GM19468 (cell line): Measurements from ENCODE around the gene CD300C.
"Not testable (repeated sequence)": the region's sequence is repeated elsewhere in the genome, so short reads cannot be mapped to it uniquely, and the experiment has no call there.

Source experiments
- ATAC-seq: cut with Tn5 transposase; IDR thresholded peaks from one replicate; pipeline ENCODE4 v1.9.1; 2021; ENCODE audit warnings: mild to moderate bottlenecking, moderate library complexity, moderate number of reproducible peaks; ENCODE audit not compliant: unreplicated experiment; ENCODE audit errors: extremely low read depth

CD300C gene

GRCh38 chr17:74539281-74539820 is 6.6 kb downstream of the CD300C start:
- ATAC-seq = no peak

DNA sequence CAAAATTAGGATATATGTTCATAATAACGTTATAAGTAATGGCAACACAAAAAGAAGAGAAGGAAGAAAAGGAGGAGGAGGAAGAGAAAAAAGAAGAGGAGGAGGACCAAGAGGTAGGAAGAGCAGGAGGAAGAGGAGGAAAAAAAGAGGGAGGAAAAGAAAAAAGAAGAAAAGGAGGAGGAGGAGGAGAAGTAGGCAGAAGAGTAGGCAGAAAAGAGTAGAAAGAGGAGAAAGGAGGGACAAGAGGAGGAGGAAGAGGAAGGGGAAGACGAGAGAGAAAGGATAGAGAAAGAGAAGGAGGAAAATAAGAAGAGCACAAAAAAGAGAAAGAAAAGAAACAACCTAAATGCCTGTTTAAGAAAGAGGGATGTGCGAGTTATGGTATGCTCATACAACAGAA is 9.0 kb downstream of the CD300C start:
- ATAC-seq = no peak

GRCh38 chr17:74532115-74532514 is 13.8 kb downstream of the CD300C start:
- no peak for ATAC-seq

DNA sequence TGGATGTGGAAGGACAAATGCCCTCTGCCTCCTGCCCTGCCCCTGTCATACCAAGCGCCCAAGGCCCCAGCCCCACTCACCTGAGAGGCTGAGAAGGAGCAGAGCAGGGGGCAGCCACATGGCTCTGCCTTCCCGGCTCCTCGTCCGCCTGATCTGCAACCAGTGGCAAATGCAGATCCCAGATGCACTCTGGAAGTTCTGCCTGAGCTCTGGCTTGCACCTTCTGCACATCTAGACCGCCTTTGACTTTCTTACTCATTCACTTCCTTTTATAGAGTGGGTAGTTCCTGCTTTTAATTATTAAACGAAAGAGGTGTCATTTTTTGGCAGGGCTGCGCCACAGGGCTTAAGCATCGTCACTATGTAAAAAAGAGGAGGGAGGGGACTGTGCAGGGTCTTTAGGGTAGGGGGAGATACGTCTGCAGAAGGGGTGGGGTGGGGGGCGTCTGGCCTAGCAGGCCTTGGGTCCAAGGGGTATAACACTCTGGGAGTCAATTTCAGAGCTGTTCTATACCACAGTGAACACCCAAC is 14.6 kb downstream of the CD300C start, which contains the start of gene CD300LB:
TSS of gene CD300LB (minus strand) at position 245 of the 531 bp plus-strand sequence. CDS start at position 120, 125 bp downstream.
- no peak for ATAC-seq

DNA sequence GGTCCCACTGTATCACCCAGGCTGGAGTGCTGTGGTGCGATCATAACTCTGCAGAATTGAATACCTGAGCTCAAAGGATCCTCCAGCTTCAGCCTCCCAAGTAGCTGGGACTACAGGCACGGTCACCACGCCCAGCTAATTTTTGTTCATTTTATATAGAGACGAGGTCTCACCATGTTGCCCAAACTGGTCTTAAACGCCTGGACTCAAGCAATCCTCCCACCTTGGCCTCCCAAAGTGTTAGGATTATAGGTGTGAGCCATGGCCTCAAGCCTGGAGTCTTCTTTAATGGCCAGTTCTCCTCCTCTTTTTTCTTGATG is 15.1 kb downstream of the CD300C start:
- ATAC-seq = no peak

GRCh38 chr17:74529243-74529642 is 16.7 kb downstream of the CD300C start:
- ATAC-seq = no peak

- ATAC-seq = no peak
Observed at GRCh38 chr17:74528491-74529199, 17.3 kb downstream of the CD300C start.

DNA sequence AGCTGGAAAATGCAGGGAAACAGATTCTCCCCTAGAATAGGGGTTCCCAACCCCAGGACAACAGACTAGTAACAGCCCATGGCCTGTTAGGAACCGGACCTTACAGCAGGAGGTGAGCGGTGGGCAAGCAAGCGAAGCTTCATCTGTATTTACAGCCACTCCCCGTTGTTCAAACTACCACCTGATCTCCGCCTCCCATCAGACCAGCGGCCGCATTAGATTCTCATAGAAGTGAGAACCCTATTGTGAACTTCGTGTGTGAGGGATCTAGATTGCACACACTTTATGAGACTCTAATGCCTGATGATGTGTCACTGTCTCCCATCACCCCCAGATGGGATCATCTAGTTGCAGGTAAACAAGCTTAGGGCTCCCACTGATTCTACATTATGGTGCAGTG is 18.2 kb downstream of the CD300C start:
- no peak for ATAC-seq

- ATAC-seq = no peak
Observed at GRCh38 chr17:74527081-74527480, 18.8 kb downstream of the CD300C start.

GRCh38 chr17:74526681-74527080 is 19.2 kb downstream of the CD300C start:
- ATAC-seq = no peak

GRCh38 chr17:74525781-74526288 is 20.1 kb downstream of the CD300C start:
- no peak for ATAC-seq

GRCh38 chr17:74525465-74525725 is 20.5 kb downstream of the CD300C start:
- ATAC-seq = no peak

- ATAC-seq = no peak
Observed at GRCh38 chr17:74524653-74525464, 21.1 kb downstream of the CD300C start.

GRCh38 chr17:74523308-74523707 is 22.6 kb downstream of the CD300C start:
- no peak for ATAC-seq

DNA sequence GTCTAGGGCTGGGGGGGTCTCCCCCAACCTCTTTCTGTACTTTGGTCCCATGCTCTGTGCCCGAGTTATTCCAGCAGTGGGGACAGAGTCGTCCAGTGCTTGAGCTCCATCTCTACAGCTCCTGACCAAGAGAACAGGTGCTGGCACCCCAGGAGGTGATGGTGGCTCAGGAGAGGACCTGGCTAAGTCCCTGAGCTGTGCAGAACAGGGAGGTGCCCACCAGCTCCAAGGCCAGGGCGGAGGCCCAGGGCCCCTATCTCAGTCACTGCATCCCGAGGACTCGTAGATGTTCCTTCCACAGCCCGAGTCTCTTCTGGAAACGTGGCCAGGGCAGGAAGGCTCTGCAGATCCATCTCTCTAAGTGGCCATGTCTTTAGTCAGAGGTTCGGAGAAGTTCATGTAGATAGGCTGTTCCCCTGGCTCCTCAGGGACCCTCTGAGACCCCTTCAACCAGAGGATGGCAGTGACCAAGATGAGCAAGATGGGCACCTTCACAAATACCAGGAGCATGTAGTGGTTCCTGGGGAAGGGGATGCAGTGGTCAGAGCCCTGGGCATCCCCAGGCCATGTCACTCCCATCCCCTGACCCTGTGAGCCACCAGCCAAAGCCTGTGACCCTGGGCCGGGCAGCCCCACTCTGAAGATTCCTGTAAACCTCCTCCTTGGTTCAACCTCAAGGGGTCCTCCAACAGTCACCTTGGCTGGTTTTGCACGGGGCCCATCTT is 23.4 kb downstream of the CD300C start:
- no peak for ATAC-seq

- ATAC-seq = no peak
Observed at GRCh38 chr17:74521701-74522201, 24.2 kb downstream of the CD300C start.

DNA sequence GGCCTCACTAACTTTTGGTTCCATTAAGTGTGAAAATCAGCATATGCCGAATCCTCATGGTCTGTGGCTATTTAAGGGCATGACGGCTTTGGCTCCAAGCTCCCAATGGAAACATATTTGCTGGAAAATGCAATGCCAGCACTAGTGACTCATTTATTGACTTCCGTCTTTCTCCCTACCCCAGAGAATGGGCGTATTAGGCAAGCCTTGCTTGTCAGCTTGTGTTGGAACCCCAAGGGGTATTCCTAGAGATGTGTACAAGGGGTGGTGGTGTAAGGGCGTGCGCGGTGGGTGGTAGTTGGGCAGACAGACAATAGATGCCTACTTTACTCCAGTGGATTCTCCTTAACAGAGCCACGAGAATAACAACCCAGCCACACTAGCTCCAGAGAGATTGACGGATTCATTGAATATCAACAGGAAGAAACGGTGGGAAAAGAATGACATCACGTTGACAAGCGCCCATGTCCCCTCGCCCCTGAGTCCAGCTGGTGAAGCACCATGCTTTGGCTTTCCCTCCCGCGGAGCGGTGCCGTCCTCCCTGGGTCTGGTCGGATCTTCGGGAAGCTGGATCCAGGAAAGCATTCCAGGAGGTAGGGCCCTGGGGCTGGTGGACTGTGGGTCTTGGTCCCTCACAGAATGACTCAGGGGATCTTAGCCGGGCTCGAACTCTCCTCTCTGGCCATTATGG is 25.0 kb downstream of the CD300C start:
- ATAC-seq = no peak

DNA sequence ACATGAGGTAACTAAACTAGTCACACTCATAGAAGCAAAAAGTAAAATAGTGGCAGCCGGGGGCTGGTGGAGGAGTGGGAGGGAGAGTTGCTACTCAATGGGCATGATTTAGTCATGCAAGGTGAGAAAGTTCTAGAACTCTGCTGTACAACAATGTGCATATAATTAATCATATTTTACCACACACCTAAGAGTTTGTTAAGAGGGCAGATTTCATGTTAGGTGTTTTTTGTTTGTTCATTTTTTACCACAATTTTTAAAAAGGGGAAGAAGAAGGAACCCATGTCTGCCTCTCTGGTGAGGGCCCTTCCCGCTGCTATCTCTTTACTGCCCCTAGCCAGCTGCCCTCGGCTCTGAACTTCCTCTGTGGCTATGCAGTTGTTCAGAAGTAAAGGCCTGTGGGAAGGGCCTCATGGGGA is 25.9 kb downstream of the CD300C start:
- no peak for ATAC-seq

DNA sequence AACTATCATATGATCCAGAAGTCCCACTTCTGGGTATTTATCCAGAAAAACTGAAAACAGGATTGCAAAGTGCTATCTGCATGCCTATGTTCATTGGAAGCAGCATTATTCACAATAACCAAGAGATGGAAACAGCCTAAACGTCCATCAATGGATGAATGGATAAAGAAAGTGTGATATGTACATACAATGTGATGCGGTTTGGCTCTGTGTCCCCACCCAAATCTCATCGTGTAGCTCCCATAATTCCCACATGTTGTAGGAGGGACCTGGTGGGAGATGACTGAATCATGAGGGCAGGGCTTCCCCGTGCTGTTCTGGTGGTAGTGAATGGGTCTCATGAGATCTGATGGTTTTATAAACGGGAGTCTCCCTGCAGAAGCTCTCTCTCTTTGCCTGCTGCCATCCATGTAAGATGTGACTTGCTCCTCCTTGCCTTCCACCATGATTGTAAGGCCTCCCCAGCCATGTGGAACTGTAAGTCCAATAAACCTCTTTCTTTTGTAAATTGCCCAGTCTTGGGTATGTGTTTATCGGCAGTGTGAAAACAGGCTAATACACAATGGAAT is 27.4 kb downstream of the CD300C start:
- not testable (repeated sequence) for ATAC-seq
